Endothelial cell (in vitro differentiated cells): ENCODE results near the gene SELENOM. TPM values are rescaled to one million over a fixed set of nuclear protein-coding genes. Genes with fewer than 3 reads are reported as not detected.
"Not testable (repeated sequence)": the region's sequence is repeated elsewhere in the genome, so short reads cannot be mapped to it uniquely, and the experiment has no call there.

Experiments
- DNase-seq: peaks from one replicate; pipeline ENCODE4 v3.0.0; 2021; ENCODE audit warnings: low spot score
- H3K27ac Mint-ChIP-seq: one replicate; pipeline ENCODE4 v1.8.0; 2021; ENCODE audit warnings: mixed read lengths, inconsistent platforms; ENCODE audit not compliant: unreplicated experiment
- H3K27me3 Mint-ChIP-seq: one replicate; pipeline ENCODE4 v1.8.0; 2021; ENCODE audit warnings: mild to moderate bottlenecking, moderate library complexity, mixed read lengths, inconsistent platforms; ENCODE audit not compliant: unreplicated experiment
- H3K36me3 Mint-ChIP-seq: one replicate; pipeline ENCODE4 v1.8.0; 2021; ENCODE audit warnings: mild to moderate bottlenecking, low read depth, mixed read lengths, inconsistent platforms; ENCODE audit not compliant: unreplicated experiment
- H3K4me1 Mint-ChIP-seq: one replicate; pipeline ENCODE4 v1.8.0; 2021; ENCODE audit warnings: mild to moderate bottlenecking, mixed read lengths, inconsistent platforms; ENCODE audit not compliant: unreplicated experiment
- H3K4me3 Mint-ChIP-seq: one replicate; pipeline ENCODE4 v1.8.0; 2021; ENCODE audit warnings: mild to moderate bottlenecking, mixed read lengths, inconsistent platforms; ENCODE audit not compliant: unreplicated experiment
- H3K9me3 Mint-ChIP-seq: one replicate; pipeline ENCODE4 v1.8.0; 2021; ENCODE audit warnings: mixed read lengths, inconsistent platforms; ENCODE audit not compliant: unreplicated experiment
- CTCF ChIP-seq: fragments of 200-600 bp; sonication (generic); IDR thresholded peaks from one replicate; pipeline ENCODE4 v1.5.0; 2021; ENCODE audit warnings: antibody characterized with exemption; ENCODE audit not compliant: unreplicated experiment
- total RNA-seq: library from RNA; stranded (reverse); fragmentation: NEBNext Ultra II Directional; extraction: Animal tissue kit (Norgen Biotek cat#: 25700); gene quantifications from one replicate; pipeline ENCODE4 v1.2.1, GENCODE V29; 2021; ENCODE audit not compliant: unreplicated experiment

SELENOM gene
- total RNA-seq, 1 donor from 2014 or later: 35.4 TPM

GRCh38 chr22:31121403-31121802, 14.0 kb upstream of the SELENOM start:
- TF ChIP-seq CTCF: no peak

DNA sequence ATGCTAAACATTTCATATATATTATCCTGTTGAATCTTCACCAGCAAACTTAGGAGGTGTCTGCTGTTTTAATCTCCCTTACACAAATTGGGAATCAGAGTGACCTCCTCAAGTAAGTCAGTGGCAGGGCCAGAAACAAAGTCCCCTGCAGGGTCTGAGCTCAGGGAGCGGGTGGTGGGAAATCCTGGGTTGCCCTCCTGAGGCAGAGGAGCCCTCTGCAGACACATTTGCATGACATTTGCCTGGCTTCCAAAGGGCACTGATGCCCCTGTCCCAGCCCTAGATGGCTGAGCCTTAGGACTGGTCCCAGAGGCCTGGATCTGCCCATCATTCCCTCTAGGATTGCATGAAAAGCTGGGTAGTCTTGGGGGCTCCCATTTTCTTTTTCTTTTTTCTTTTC, 13.3 kb upstream of the SELENOM start:
- no peak for DNase-seq

More at GRCh38 chr22:31121403-31121802, 14.0 kb upstream of the SELENOM start:
- Mint-ChIP-seq H3K36me3 (no peaks in the 10 kb centered on the region), H3K4me1 (peaks cover 5% of the 10 kb centered on the region), H3K27ac (no peak overlapping the region), H3K27me3 (peaks cover 6% of the 10 kb centered on the region), H3K9me3 (no peaks in the 10 kb centered on the region), H3K4me3 (no peak overlapping the region)
- DNase-seq: no peak

GRCh38 chr22:31120230-31120629, 12.9 kb upstream of the SELENOM start:
- no peak for DNase-seq
- Mint-ChIP-seq H3K4me1 (peaks cover 5% of the 10 kb centered on the region), H3K9me3 (no peaks in the 10 kb centered on the region), H3K27me3 (peaks cover 4% of the 10 kb centered on the region), H3K36me3 (no peaks in the 10 kb centered on the region), H3K4me3 (no peak overlapping the region), H3K27ac (no peak overlapping the region)
- TF ChIP-seq CTCF: no peak

More for the DNA sequence above, 13.3 kb upstream of the SELENOM start:
- Mint-ChIP-seq H3K4me3 (no peak overlapping the region), H3K9me3 (no peaks in the 10 kb centered on the region), H3K4me1 (peaks cover 5% of the 10 kb centered on the region), H3K27me3 (peaks cover 5% of the 10 kb centered on the region), H3K27ac (no peak overlapping the region), H3K36me3 (no peaks in the 10 kb centered on the region)
- TF ChIP-seq CTCF: no peak

DNA sequence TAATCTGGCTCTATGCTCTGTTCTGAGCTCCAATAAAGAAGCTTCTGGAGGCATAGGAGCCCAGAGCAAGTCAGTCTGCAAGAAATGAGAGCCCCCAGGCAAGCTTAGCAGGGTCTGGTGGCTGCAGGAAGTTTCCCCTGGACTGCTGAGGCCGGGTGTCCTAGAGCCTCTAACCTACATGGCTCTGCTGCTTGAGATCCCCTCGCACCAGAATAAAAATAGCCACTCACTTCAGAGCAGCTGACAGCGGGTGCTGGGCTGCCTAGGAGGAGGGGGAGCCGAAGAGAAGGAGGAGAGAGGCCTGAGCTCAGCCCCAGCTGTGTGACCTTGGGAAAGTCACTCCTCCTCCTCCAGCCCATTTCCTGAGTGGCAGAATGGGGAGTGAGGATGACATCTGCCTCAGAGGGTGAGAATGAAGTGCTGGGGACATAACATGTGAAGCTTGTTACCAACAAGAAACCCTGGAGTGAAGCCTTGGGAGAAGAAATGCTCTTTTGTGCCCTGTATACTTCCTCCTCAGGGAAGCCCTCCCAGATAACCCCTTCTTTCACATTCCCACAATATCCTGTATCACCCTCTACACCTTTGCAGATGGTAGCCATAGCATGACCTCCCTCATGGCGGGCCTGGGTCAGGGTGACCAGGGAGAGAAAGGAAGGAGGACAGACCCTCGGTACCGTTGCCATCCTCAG, 11.8 kb upstream of the SELENOM start:
- no peak for TF ChIP-seq CTCF
- Mint-ChIP-seq H3K9me3 (no peaks in the 10 kb centered on the region), H3K36me3 (no peaks in the 10 kb centered on the region), H3K27ac (no peak overlapping the region), H3K4me3 (no peak overlapping the region), H3K27me3 (peaks cover 4% of the 10 kb centered on the region), H3K4me1 (peaks cover 5% of the 10 kb centered on the region)
- DNase-seq: no peak

- Mint-ChIP-seq H3K9me3 (no peaks in the 10 kb centered on the region), H3K27me3 (peaks cover 4% of the 10 kb centered on the region), H3K36me3 (no peaks in the 10 kb centered on the region), H3K27ac (no peak overlapping the region), H3K4me3 (no peak overlapping the region), H3K4me1 (peaks cover 5% of the 10 kb centered on the region)
- TF ChIP-seq CTCF: no peak
- DNase-seq: no peak
These were observed 10.9 kb upstream of the SELENOM start for GRCh38 chr22:31118046-31118820.

DNA sequence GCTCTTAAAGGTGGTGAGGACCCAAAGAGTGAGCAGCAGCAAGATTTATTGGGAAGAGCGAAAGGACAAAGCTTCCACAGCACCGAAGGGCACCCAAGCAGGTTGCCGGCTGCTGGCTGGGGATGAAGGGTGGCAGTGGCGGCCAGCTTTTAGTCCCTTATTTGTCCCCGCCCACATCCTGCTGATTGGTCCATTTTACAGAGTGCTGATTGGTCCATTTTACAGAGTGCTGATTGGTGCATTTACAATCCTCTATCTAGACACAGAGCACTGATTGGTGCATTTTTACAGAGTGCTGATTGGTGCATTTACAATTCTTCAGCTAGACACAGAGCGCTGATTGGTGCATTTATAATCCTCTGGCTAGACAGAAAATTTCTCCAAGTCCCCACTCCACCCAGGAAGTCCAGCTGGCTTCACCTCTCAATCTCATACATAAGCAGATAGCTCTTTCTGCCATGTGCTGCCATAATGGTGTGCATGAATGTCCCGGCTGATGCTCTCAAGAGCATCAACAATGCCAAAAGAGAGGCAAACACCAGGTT, 5.3 kb upstream of the SELENOM start:
- not testable (repeated sequence) for H3K9me3 Mint-ChIP-seq, H3K27me3 Mint-ChIP-seq, H3K27ac Mint-ChIP-seq, DNase-seq, H3K36me3 Mint-ChIP-seq, H3K4me1 Mint-ChIP-seq, H3K4me3 Mint-ChIP-seq
